Measurements from ENCODE around the gene MROH8. TPM values are rescaled to one million over a fixed set of nuclear protein-coding genes. Genes with fewer than 3 reads are reported as not detected.

The MROH8 gene
- total RNA-seq, 1 donor from 2014 or later: 1.5 TPM

GRCh38 chr20:37223053-37223452 is 43.7 kb upstream of the MROH8 start:
- TF ChIP-seq POLR2AphosphoS5 (IDR thresholded peaks at IDR 0.05; ENCODE audit: insufficient read depth in 1 of 2, low read depth in 1 of 2): no peak
- TF ChIP-seq POLR2A (IDR thresholded peaks at IDR 0.05): no peak
- no peak for TF ChIP-seq CTCF (IDR thresholded peaks at IDR 0.05)
- Histone ChIP-seq H3K36me3 (peaks cover 0 to 44% of the 10 kb centered on the region in 2 donors), H3K4me3 (no peak overlapping the region), H3K4me1 (peaks cover 38% of the 10 kb centered on the region), H3K27ac (no peak overlapping the region), H3K27me3 (no peaks in the 10 kb centered on the region), H3K9me3 (no peaks in the 10 kb centered on the region)
- DNase-seq (ENCODE audit: extremely low spot score in 2 of 2): no peak
- intact Hi-C loops (cut with DNase I): no loop called here

GRCh38 chr20:37222086-37222485 is 42.7 kb upstream of the MROH8 start:
- TF ChIP-seq POLR2AphosphoS5 (IDR thresholded peaks at IDR 0.05; ENCODE audit: insufficient read depth in 1 of 2, low read depth in 1 of 2) (no peak), POLR2A (IDR thresholded peaks at IDR 0.05) (no peak), CTCF (IDR thresholded peaks at IDR 0.05) (no peak)
- intact Hi-C loops (cut with DNase I): no loop called here
- H3K27me3 ChIP-seq: no peaks in the 10 kb centered on the region
- DNase-seq (ENCODE audit: extremely low spot score in 2 of 2): no peak
- no peak overlapping the region for H3K4me3 ChIP-seq
- no peak overlapping the region for H3K27ac ChIP-seq
- peaks cover 28% of the 10 kb centered on the region for H3K4me1 ChIP-seq
- H3K9me3 ChIP-seq: no peaks in the 10 kb centered on the region
- peaks cover 0 to 37% of the 10 kb centered on the region in 2 donors for H3K36me3 ChIP-seq

GRCh38 chr20:37220731-37221130 is 41.4 kb upstream of the MROH8 start:
- peak overlapping the region; percentile 14 for H3K27ac ChIP-seq
- intact Hi-C loops (cut with DNase I): no loop called here
- DNase-seq (ENCODE audit: extremely low spot score in 2 of 2): no peak
- peaks cover 0 to 30% of the 10 kb centered on the region in 2 donors for H3K36me3 ChIP-seq
- no peak for TF ChIP-seq POLR2A (IDR thresholded peaks at IDR 0.05)
- TF ChIP-seq POLR2AphosphoS5 (IDR thresholded peaks at IDR 0.05; ENCODE audit: insufficient read depth in 1 of 2, low read depth in 1 of 2): no peak
- TF ChIP-seq CTCF (IDR thresholded peaks at IDR 0.05): no peak
- H3K4me1 ChIP-seq: peaks cover 17% of the 10 kb centered on the region
- no peaks in the 10 kb centered on the region for H3K27me3 ChIP-seq
- no peaks in the 10 kb centered on the region for H3K9me3 ChIP-seq
- H3K4me3 ChIP-seq: no peak overlapping the region

- no peaks in the 10 kb centered on the region for H3K27me3 ChIP-seq
- no peak overlapping the region for H3K4me3 ChIP-seq
- peaks cover 17% of the 10 kb centered on the region for H3K4me1 ChIP-seq
- DNase-seq (ENCODE audit: extremely low spot score in 2 of 2): no peak
- no peaks in the 10 kb centered on the region for H3K9me3 ChIP-seq
- peak overlapping the region; percentile 14 for H3K27ac ChIP-seq
- intact Hi-C loops (cut with DNase I): no loop called here
- TF ChIP-seq CTCF (IDR thresholded peaks at IDR 0.05): no peak
- TF ChIP-seq POLR2A (IDR thresholded peaks at IDR 0.05): no peak
- no peak for TF ChIP-seq POLR2AphosphoS5 (IDR thresholded peaks at IDR 0.05; ENCODE audit: insufficient read depth in 1 of 2, low read depth in 1 of 2)
- H3K36me3 ChIP-seq: peaks cover 0 to 23% of the 10 kb centered on the region in 2 donors
Observed at GRCh38 chr20:37219751-37220668, 40.7 kb upstream of the MROH8 start.

- DNase-seq (ENCODE audit: extremely low spot score in 2 of 2): no peak
- Histone ChIP-seq H3K36me3 (peaks cover 0 to 13% of the 10 kb centered on the region in 2 donors), H3K4me1 (peaks cover 17% of the 10 kb centered on the region), H3K9me3 (no peaks in the 10 kb centered on the region), H3K4me3 (no peak overlapping the region), H3K27ac (no peak overlapping the region), H3K27me3 (no peaks in the 10 kb centered on the region)
- TF ChIP-seq CTCF (IDR thresholded peaks at IDR 0.05): no peak
- no peak for TF ChIP-seq POLR2A (IDR thresholded peaks at IDR 0.05)
- TF ChIP-seq POLR2AphosphoS5 (IDR thresholded peaks at IDR 0.05; ENCODE audit: insufficient read depth in 1 of 2, low read depth in 1 of 2): no peak
- intact Hi-C loops (cut with DNase I): no loop called here
Observed at GRCh38 chr20:37218976-37219375, 39.6 kb upstream of the MROH8 start.

All from vagina (tissue), 2 donors.